GM12878 (cell line): ENCODE results near the gene RADX. TPM values are rescaled to one million over a fixed set of nuclear protein-coding genes. Genes with fewer than 3 reads are reported as not detected.

ENCODE experiments used
- BACH1 ChIP-seq: fragments of 450-650 bp; IDR thresholded peaks from 2 replicates; pipeline ENCODE4 v1.6.1; 2017; ENCODE audit warnings: mild to moderate bottlenecking, borderline replicate concordance
- HSF1 ChIP-seq: fragments of 150-350 bp; IDR thresholded peaks from 2 replicates; pipeline ENCODE4 v1.6.1; 2014; ENCODE audit warnings: mild to moderate bottlenecking, low read depth, low read length
- TCF7 ChIP-seq: IDR thresholded peaks from 2 replicates; pipeline ENCODE4 v1.6.1; 2014; ENCODE audit warnings: antibody characterized with exemption, borderline replicate concordance
- YBX1 ChIP-seq: fragments of 450-650 bp; IDR thresholded peaks from 2 replicates; pipeline ENCODE4 v1.6.1; 2016; ENCODE audit warnings: antibody characterized with exemption
- ZNF217 ChIP-seq: fragments of 450-650 bp; IDR thresholded peaks from 2 replicates; pipeline ENCODE4 v1.6.1; 2017; ENCODE audit warnings: antibody characterized with exemption, mild to moderate bottlenecking
- ZNF274 ChIP-seq: IDR thresholded peaks from one replicate; pipeline ENCODE4 v1.8.0; 2011; ENCODE audit not compliant: insufficient read length, insufficient read depth
- polyA plus RNA-seq, 11 experiments: library from polyadenylated mRNA; depleted of rRNA in 4 of 11; unstranded in 6 of 11; stranded (reverse) in 5 of 11; fragments of >200 nt; fragmentation: Nextera tagmentation in 4 of 11; fragmentation: Illumina TruSeq in 1 of 11; extraction: Ambion mirVana in 4 of 11; extraction: Trizol in 1 of 11; gene quantifications; 1 replicate in 1 of 11; 2 replicates in 10 of 11; pipeline versions ENCODE4 v1.2.1 to v1.2.3, GENCODE V29; 2011 to 2016; ENCODE audit warnings: inconsistent platforms in 2 of 11, missing spikeins in 2 of 11, low read depth in 1 of 11
- total RNA-seq, 4 experiments: library from RNA; depleted of rRNA in 3 of 4; stranded (reverse); fragments of >200 nt in 3 of 4; fragmentation: Illumina TruSeq in 1 of 4; extraction: Trizol in 1 of 4; gene quantifications; 2 replicates each; pipeline versions ENCODE4 v1.2.1 to v1.2.3, GENCODE V29; 2013 to 2021
- TF ChIP-seq, protein P1 (sequence below): fragments of 450-650 bp; formaldehyde crosslinking; IDR thresholded peaks from 2 replicates; pipeline ENCODE4 v1.4.0; 2020; ENCODE audit warnings: mild to moderate bottlenecking, moderate library complexity
- TF ChIP-seq, protein P2 (sequence below): fragments of 450-650 bp; IDR thresholded peaks from 2 replicates; pipeline ENCODE4 v1.6.1; 2018; ENCODE audit warnings: mild to moderate bottlenecking, low read depth, moderate library complexity; ENCODE audit not compliant: partially characterized antibody

The RADX gene
- total and polyA plus RNA-seq, 10 of the 15 experiments (the other 5 are each of a cell fraction or from before 2014, with no cell fraction given): 4.3 to 24.2 (median 12.4) TPM

DNA sequence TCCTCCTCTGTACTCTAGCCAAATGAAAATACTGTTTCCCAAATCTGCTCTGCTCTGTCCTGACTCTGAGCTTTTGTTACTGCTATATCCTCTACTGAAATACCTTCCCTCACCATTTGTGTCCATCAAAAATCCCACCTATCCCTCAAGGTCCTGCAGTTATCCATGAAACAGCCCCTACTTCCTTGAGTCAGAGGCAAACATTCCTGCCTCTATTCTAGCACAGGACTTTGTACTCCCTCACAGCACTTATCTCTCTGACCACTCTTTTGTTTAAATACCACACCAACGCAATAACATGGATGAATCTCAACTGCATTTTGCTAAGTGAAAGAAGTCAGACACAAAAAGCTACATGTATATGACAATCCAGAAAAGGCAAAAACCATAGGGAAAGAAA is 104.2 kb downstream of the RADX start (continued):
- TF ChIP-seq, protein P1, sequence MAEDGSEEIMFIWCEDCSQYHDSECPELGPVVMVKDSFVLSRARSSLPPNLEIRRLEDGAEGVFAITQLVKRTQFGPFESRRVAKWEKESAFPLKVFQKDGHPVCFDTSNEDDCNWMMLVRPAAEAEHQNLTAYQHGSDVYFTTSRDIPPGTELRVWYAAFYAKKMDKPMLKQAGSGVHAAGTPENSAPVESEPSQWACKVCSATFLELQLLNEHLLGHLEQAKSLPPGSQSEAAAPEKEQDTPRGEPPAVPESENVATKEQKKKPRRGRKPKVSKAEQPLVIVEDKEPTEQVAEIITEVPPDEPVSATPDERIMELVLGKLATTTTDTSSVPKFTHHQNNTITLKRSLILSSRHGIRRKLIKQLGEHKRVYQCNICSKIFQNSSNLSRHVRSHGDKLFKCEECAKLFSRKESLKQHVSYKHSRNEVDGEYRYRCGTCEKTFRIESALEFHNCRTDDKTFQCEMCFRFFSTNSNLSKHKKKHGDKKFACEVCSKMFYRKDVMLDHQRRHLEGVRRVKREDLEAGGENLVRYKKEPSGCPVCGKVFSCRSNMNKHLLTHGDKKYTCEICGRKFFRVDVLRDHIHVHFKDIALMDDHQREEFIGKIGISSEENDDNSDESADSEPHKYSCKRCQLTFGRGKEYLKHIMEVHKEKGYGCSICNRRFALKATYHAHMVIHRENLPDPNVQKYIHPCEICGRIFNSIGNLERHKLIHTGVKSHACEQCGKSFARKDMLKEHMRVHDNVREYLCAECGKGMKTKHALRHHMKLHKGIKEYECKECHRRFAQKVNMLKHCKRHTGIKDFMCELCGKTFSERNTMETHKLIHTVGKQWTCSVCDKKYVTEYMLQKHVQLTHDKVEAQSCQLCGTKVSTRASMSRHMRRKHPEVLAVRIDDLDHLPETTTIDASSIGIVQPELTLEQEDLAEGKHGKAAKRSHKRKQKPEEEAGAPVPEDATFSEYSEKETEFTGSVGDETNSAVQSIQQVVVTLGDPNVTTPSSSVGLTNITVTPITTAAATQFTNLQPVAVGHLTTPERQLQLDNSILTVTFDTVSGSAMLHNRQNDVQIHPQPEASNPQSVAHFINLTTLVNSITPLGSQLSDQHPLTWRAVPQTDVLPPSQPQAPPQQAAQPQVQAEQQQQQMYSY (CRISPR knock-in tag): no peak
- TF ChIP-seq ZNF274: no peak
- TF ChIP-seq, protein P2, sequence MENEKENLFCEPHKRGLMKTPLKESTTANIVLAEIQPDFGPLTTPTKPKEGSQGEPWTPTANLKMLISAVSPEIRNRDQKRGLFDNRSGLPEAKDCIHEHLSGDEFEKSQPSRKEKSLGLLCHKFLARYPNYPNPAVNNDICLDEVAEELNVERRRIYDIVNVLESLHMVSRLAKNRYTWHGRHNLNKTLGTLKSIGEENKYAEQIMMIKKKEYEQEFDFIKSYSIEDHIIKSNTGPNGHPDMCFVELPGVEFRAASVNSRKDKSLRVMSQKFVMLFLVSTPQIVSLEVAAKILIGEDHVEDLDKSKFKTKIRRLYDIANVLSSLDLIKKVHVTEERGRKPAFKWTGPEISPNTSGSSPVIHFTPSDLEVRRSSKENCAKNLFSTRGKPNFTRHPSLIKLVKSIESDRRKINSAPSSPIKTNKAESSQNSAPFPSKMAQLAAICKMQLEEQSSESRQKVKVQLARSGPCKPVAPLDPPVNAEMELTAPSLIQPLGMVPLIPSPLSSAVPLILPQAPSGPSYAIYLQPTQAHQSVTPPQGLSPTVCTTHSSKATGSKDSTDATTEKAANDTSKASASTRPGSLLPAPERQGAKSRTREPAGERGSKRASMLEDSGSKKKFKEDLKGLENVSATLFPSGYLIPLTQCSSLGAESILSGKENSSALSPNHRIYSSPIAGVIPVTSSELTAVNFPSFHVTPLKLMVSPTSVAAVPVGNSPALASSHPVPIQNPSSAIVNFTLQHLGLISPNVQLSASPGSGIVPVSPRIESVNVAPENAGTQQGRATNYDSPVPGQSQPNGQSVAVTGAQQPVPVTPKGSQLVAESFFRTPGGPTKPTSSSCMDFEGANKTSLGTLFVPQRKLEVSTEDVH: no peak
- no peak for TF ChIP-seq YBX1
- TF ChIP-seq HSF1: no peak
- TF ChIP-seq TCF7: no peak
- no peak for TF ChIP-seq BACH1
- no peak for TF ChIP-seq ZNF217
